ENCODE data around the gene GPR45. TPM values are rescaled to one million over a fixed set of nuclear protein-coding genes. Genes with fewer than 3 reads are reported as not detected.

The GPR45 gene
- total and polyA plus RNA-seq, 2 of the 13 experiments (the other 11 are each of a cell fraction or from before 2014, with no cell fraction given), result not detected

- TF ChIP-seq, protein P1, sequence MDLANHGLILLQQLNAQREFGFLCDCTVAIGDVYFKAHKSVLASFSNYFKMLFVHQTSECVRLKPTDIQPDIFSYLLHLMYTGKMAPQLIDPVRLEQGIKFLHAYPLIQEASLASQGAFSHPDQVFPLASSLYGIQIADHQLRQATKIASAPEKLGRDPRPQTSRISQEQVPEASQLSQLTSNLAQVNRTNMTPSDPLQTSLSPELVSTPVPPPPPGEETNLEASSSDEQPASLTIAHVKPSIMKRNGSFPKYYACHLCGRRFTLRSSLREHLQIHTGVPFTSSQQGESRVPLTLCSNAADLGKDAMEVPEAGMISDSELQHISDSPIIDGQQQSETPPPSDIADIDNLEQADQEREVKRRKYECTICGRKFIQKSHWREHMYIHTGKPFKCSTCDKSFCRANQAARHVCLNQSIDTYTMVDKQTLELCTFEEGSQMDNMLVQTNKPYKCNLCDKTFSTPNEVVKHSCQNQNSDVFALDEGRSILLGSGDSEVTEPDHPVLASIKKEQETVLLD (CRISPR knock-in tag; IDR thresholded peaks at IDR 0.05; ENCODE audit: low read depth), result no peak
- no peak for TF ChIP-seq TCF7 (IDR thresholded peaks at IDR 0.05; ENCODE audit: low read depth)
- no peak for TF ChIP-seq HHEX (CRISPR knock-in tag; IDR thresholded peaks at IDR 0.05)
These were observed 46.1 kb downstream of the GPR45 start (continued) for GRCh38 chr2:105287692-105288091.

- DNase-seq (ENCODE audit: low spot score), result no peak
- Histone ChIP-seq H3K27me3 (ENCODE audit: control insufficient read depth in 1 of 2, insufficient read depth in 2 of 2, low read length in 2 of 2) (no peaks in the 10 kb centered on the region), H2AFZ (ENCODE audit: low read length) (no peak overlapping the region), H3K4me1 (ENCODE audit: insufficient read depth, low read length) (no peaks in the 10 kb centered on the region), H4K20me1 (ENCODE audit: insufficient read depth, low read length) (no peaks in the 10 kb centered on the region), H3K4me2 (ENCODE audit: low read depth, low read length) (no peak overlapping the region), H3K9me3 (ENCODE audit: low read length) (no peaks in the 10 kb centered on the region), H3K27ac (ENCODE audit: extremely low read length, insufficient read depth, low read length) (no peak overlapping the region), H3K36me3 (replicated peaks in 1 of 2; ENCODE audit: control insufficient read depth in 1 of 2, insufficient read depth in 2 of 2, low read length in 2 of 2) (peaks cover 31 to 89% of the 10 kb centered on the region in 2 experiments; a peak in 4 of 5 replicates), H3K9ac (ENCODE audit: insufficient read depth, low read depth, low read length) (no peak overlapping the region), H3K4me3 (replicated peaks in 1 of 3; ENCODE audit: insufficient read depth in 1 of 3, low read depth in 2 of 3, low read length in 3 of 3) (no peak overlapping the region), H3K79me2 (ENCODE audit: insufficient read depth, low read length) (no peaks in the 10 kb centered on the region)
- POLR2A ChIA-PET, result no interaction called here
- TF ChIP-seq ZNF446 (CRISPR knock-in tag; IDR thresholded peaks at IDR 0.05), result no peak
- no peak for TF ChIP-seq ARNT2 (CRISPR knock-in tag; IDR thresholded peaks at IDR 0.05; ENCODE audit: low read depth)
- TF ChIP-seq ZNF282 (IDR thresholded peaks at IDR 0.05; ENCODE audit: partially characterized antibody), result no peak
- no peak for TF ChIP-seq ZNF34 (CRISPR knock-in tag; IDR thresholded peaks at IDR 0.05; ENCODE audit: borderline replicate concordance)
- TF ChIP-seq KLF13 (CRISPR knock-in tag; IDR thresholded peaks at IDR 0.05), result no peak
- no peak for TF ChIP-seq AKAP8 (CRISPR knock-in tag; IDR thresholded peaks at IDR 0.05)
- no peak for TF ChIP-seq ZNF501 (CRISPR knock-in tag; IDR thresholded peaks at IDR 0.05)
- no peak for TF ChIP-seq ZNF160 (CRISPR knock-in tag; IDR thresholded peaks at IDR 0.05)
- no peak for TF ChIP-seq MED13 (CRISPR knock-in tag; IDR thresholded peaks at IDR 0.05)
- no peak for TF ChIP-seq USF2 (IDR thresholded peaks at IDR 0.05; ENCODE audit: low read depth, low read length)
- TF ChIP-seq USF2 (CRISPR knock-in tag; IDR thresholded peaks at IDR 0.05; ENCODE audit: borderline replicate concordance), result no peak
- TF ChIP-seq TCF7 (IDR thresholded peaks at IDR 0.05; ENCODE audit: low read depth), result no peak
- no peak for TF ChIP-seq ZNF589 (CRISPR knock-in tag; conservative IDR thresholded peaks at IDR 0.05)
- TF ChIP-seq JUN (CRISPR knock-in tag; IDR thresholded peaks at IDR 0.05), result no peak
- in situ Hi-C loops (cut with HindIII; ENCODE audit: extremely low pct_ligation_motif_present, low pct_unique_long_range_greater_than_20kb) (no loop called here), intact Hi-C loops (cut with micrococcal nuclease; ENCODE audit: unreplicated experiment) (no loop called here)
- 83% methylated on average over 4 of the region's 7 CpGs for WGBS (ENCODE audit: low lambda C conversion rate)
- CTCF ChIA-PET (ENCODE audit: low intra/inter-chr PET ratio, low total read pairs), result no interaction called here
- no TSS peak for BruUV-seq (replicated peaks)
- no peak; the same call in 2 of the 3 replicates for ATAC-seq
- no peak for FAIRE-seq
These were observed 46.6 kb downstream of the GPR45 start for GRCh38 chr2:105288133-105288532.
